Astrocyte (in vitro differentiated cells and primary cell): ENCODE data around the gene C11orf58. TPM values are rescaled to one million over a fixed set of nuclear protein-coding genes. Genes with fewer than 3 reads are reported as not detected.

Source experiments
- DNase-seq: peaks from one replicate; pipeline ENCODE4 v3.0.0-alpha.2; 2010; ENCODE audit warnings: low read depth
- FAIRE-seq: peaks from 2 replicates; lab custom pipeline; 2011; peaks lifted over from hg19 to GRCh38; lab: Jason Lieb, UNC
- H2AFZ ChIP-seq: 2 replicates; pipeline ENCODE4 v1.6.0; 2012; ENCODE audit warnings: low read depth, low read length, inconsistent platforms
- H3K27ac ChIP-seq: 2 replicates; pipeline ENCODE4 v1.5.1; 2011; ENCODE audit warnings: low read depth, low read length, inconsistent platforms
- H3K27me3 ChIP-seq: 2 replicates; pipeline ENCODE4 v1.6.0; 2011; ENCODE audit warnings: low read length, inconsistent platforms; ENCODE audit not compliant: insufficient read depth
- H3K36me3 ChIP-seq: 2 replicates; pipeline ENCODE4 v1.5.1; 2011; ENCODE audit warnings: low read length, inconsistent platforms; ENCODE audit not compliant: insufficient read depth
- H3K4me1 ChIP-seq: 2 replicates; pipeline ENCODE4 v1.5.1; 2011; ENCODE audit warnings: low read length, inconsistent platforms; ENCODE audit not compliant: insufficient read depth
- H3K4me2 ChIP-seq: 2 replicates; pipeline ENCODE4 v1.6.0; 2012; ENCODE audit warnings: low read length, inconsistent platforms
- H3K4me3 ChIP-seq: 2 replicates; pipeline ENCODE4 v1.5.1; 2011; ENCODE audit warnings: low read depth, mild to moderate bottlenecking, low read length, inconsistent platforms; ENCODE audit not compliant: insufficient read depth
- H3K79me2 ChIP-seq: 2 replicates; pipeline ENCODE4 v1.6.0; 2012; ENCODE audit warnings: mild to moderate bottlenecking, low read length, inconsistent platforms; ENCODE audit not compliant: insufficient read depth
- H3K9ac ChIP-seq: 2 replicates; pipeline ENCODE4 v1.6.0; 2012; ENCODE audit warnings: mild to moderate bottlenecking, low read length, inconsistent platforms
- H3K9me3 ChIP-seq: 2 replicates; pipeline ENCODE4 v1.5.1; 2012; ENCODE audit warnings: low read depth, mild to moderate bottlenecking, low read length, inconsistent platforms; ENCODE audit not compliant: insufficient read depth
- H4K20me1 ChIP-seq: 2 replicates; pipeline ENCODE4 v1.6.0; 2012; ENCODE audit warnings: low read length, inconsistent platforms; ENCODE audit not compliant: insufficient read depth
- H3K27ac Mint-ChIP-seq: one replicate; pipeline ENCODE4 v1.8.0; 2021; ENCODE audit warnings: mild to moderate bottlenecking, mixed read lengths; ENCODE audit not compliant: unreplicated experiment
- H3K27me3 Mint-ChIP-seq: one replicate; pipeline ENCODE4 v1.8.0; 2021; ENCODE audit warnings: low read depth, mixed read lengths; ENCODE audit not compliant: unreplicated experiment
- H3K36me3 Mint-ChIP-seq: one replicate; pipeline ENCODE4 v1.8.0; 2021; ENCODE audit warnings: low read depth, mixed read lengths; ENCODE audit not compliant: unreplicated experiment
- H3K4me1 Mint-ChIP-seq: one replicate; pipeline ENCODE4 v1.8.0; 2021; ENCODE audit warnings: low read depth, mixed read lengths; ENCODE audit not compliant: unreplicated experiment
- H3K4me3 Mint-ChIP-seq: one replicate; pipeline ENCODE4 v1.8.0; 2021; ENCODE audit warnings: mild to moderate bottlenecking, moderate library complexity, mixed read lengths; ENCODE audit not compliant: unreplicated experiment
- H3K9me3 Mint-ChIP-seq: one replicate; pipeline ENCODE4 v1.8.0; 2021; ENCODE audit warnings: mild to moderate bottlenecking, mixed read lengths; ENCODE audit not compliant: unreplicated experiment
- CTCF ChIP-seq: IDR thresholded peaks from 2 replicates; pipeline ENCODE4 v1.5.1; 2011; ENCODE audit warnings: low read depth, mild to moderate bottlenecking, inconsistent platforms, low read length, moderate library complexity; ENCODE audit not compliant: insufficient read depth
- EZH2 ChIP-seq: IDR thresholded peaks from 2 replicates; pipeline ENCODE4 v1.6.1; 2012; ENCODE audit warnings: mild to moderate bottlenecking, low read length, inconsistent platforms; ENCODE audit not compliant: insufficient read depth
- total RNA-seq: library from RNA; stranded (reverse); gene quantifications from 2 replicates; pipeline ENCODE4 v1.2.1, GENCODE V29; 2021

Gene C11orf58
- total RNA-seq, 1 donor from 2014 or later = 159 TPM

GRCh38 chr11:16758382-16759024 is 20.1 kb downstream of the C11orf58 start:
- H3K27me3 Mint-ChIP-seq = no peaks in the 10 kb centered on the region
- no peak overlapping the region for H2AFZ ChIP-seq
- no peaks in the 10 kb centered on the region for H3K9me3 ChIP-seq
- H3K4me1 Mint-ChIP-seq = peaks cover 14% of the 10 kb centered on the region
- H3K9ac ChIP-seq = no peak overlapping the region
- peaks cover 20% of the 10 kb centered on the region for H3K36me3 ChIP-seq
- TF ChIP-seq EZH2 = no peak
- FAIRE-seq (no peak), DNase-seq (no peak)
- H3K9me3 Mint-ChIP-seq = no peaks in the 10 kb centered on the region
- H3K4me3 Mint-ChIP-seq = no peak overlapping the region
- H3K4me2 ChIP-seq = no peak overlapping the region
- peaks cover 15% of the 10 kb centered on the region for H3K4me1 ChIP-seq
- no peaks in the 10 kb centered on the region for H3K79me2 ChIP-seq
- H3K27ac Mint-ChIP-seq = no peak overlapping the region
- no peak overlapping the region for H3K27ac ChIP-seq
- H4K20me1 ChIP-seq = no peaks in the 10 kb centered on the region
- H3K27me3 ChIP-seq = no peaks in the 10 kb centered on the region
- H3K4me3 ChIP-seq = no peak overlapping the region
- peaks cover 8% of the 10 kb centered on the region for H3K36me3 Mint-ChIP-seq

GRCh38 chr11:16759857-16760508 is 21.5 kb downstream of the C11orf58 start:
- Histone ChIP-seq H3K79me2 (no peaks in the 10 kb centered on the region), H3K9me3 (no peaks in the 10 kb centered on the region), H2AFZ (no peak overlapping the region), H3K9ac (no peak overlapping the region), H3K4me3 (no peak overlapping the region), H4K20me1 (no peaks in the 10 kb centered on the region), H3K4me2 (peak overlapping the region; percentile 51), H3K27ac (peak overlapping the region; percentile 73), H3K4me1 (peaks cover 15% of the 10 kb centered on the region), H3K27me3 (no peaks in the 10 kb centered on the region), H3K36me3 (peaks cover 9% of the 10 kb centered on the region)
- no peak for FAIRE-seq
- no peak for TF ChIP-seq CTCF
- no peak for TF ChIP-seq EZH2
- no peak overlapping the region for H3K27ac Mint-ChIP-seq
- H3K4me1 Mint-ChIP-seq = peaks cover 15% of the 10 kb centered on the region
- DNase-seq = no peak
- no peaks in the 10 kb centered on the region for H3K27me3 Mint-ChIP-seq
- H3K36me3 Mint-ChIP-seq = no peaks in the 10 kb centered on the region
- H3K9me3 Mint-ChIP-seq = no peaks in the 10 kb centered on the region
- H3K4me3 Mint-ChIP-seq = no peak overlapping the region

DNA sequence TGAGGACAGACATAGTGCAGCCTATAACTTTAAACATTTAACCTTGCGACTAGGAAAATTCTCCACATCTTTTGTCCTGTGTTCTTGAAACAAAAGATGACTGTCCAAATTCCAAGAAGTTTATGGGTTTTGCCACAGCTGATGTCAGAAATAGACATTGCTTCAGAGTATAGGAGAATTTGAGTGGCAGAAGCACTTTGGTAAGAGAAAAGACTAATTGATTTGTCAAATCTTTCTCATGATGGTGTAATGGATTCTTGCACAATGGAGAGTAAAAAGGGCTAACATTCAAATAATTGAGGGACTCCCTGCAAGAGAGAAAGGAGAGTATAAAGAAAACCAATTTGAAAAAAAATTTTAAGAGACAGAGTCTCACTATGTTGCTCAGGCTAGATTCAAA is 25.3 kb downstream of the C11orf58 start:
- no peak overlapping the region for H3K9ac ChIP-seq
- H3K27ac ChIP-seq = no peak overlapping the region
- H3K36me3 ChIP-seq = no peaks in the 10 kb centered on the region
- no peak overlapping the region for H3K4me2 ChIP-seq
- peaks cover 2% of the 10 kb centered on the region for H3K27me3 Mint-ChIP-seq
- H3K27ac Mint-ChIP-seq = no peak overlapping the region
- H3K9me3 ChIP-seq = no peaks in the 10 kb centered on the region
- no peaks in the 10 kb centered on the region for H3K79me2 ChIP-seq
- no peak for FAIRE-seq
- H2AFZ ChIP-seq = no peak overlapping the region
- peaks cover 15% of the 10 kb centered on the region for H3K4me1 Mint-ChIP-seq
- H3K36me3 Mint-ChIP-seq = no peaks in the 10 kb centered on the region
- DNase-seq = no peak
- no peak for TF ChIP-seq CTCF
- TF ChIP-seq EZH2 = no peak
- no peaks in the 10 kb centered on the region for H3K9me3 Mint-ChIP-seq
- no peak overlapping the region for H3K4me3 Mint-ChIP-seq
- no peak overlapping the region for H3K4me3 ChIP-seq
- peaks cover 15% of the 10 kb centered on the region for H3K4me1 ChIP-seq
- H4K20me1 ChIP-seq = no peaks in the 10 kb centered on the region
- H3K27me3 ChIP-seq = no peaks in the 10 kb centered on the region
